B cell (primary cell): ENCODE data around the gene YIF1A. TPM values are rescaled to one million over a fixed set of nuclear protein-coding genes. Genes with fewer than 3 reads are reported as not detected.

ENCODE experiments used
- ATAC-seq: fragments of 200-7000 bp; cut with Tn5 transposase; one replicate; pipeline ENCODE4 v1.10.0; 2021; ENCODE audit warnings: low read depth, mild to moderate bottlenecking, moderate number of reproducible peaks, moderate library complexity
- CTCF ChIA-PET: fragments of 350-600 bp; sonication (Branson Sonifier 250); formaldehyde crosslinking; loops from one replicate; lab custom pipeline; 2021; ENCODE audit warnings: antibody characterized with exemption, inconsistent platforms; lab: Charles Lee
- POLR2A ChIA-PET: fragments of 350-600 bp; sonication (Branson Sonifier 250); formaldehyde crosslinking; loops from one replicate; lab custom pipeline; 2021; ENCODE audit warnings: antibody characterized with exemption; lab: Charles Lee
- DNase-seq: peaks from one replicate; pipeline ENCODE4 v3.0.0; 2013
- H2AFZ ChIP-seq: 2 replicates; pipeline ENCODE4 v1.6.1; 2012; ENCODE audit warnings: mild to moderate bottlenecking, low read depth, low read length; ENCODE audit not compliant: insufficient read depth, poor library complexity, severe bottlenecking
- H3K27ac ChIP-seq, 2 donors: 1 replicate in 1 of 2; 2 replicates in 1 of 2; pipeline ENCODE4 v1.5.1; 2012 to 2013; ENCODE audit warnings: low read length in 2 of 2, mild to moderate bottlenecking in 2 of 2, moderate library complexity in 1 of 2
- H3K27me3 ChIP-seq, 4 experiments: fragments of 200-600 bp in 1 of 4; sonication (generic) in 1 of 4; replicated peaks in 1 of 4; 1 replicate in 2 of 4; 2 replicates in 2 of 4; pipeline versions ENCODE4 v1.6.1 to v1.7.0; 2013 to 2016; ENCODE audit warnings: low read length in 3 of 4, mild to moderate bottlenecking in 2 of 4, mixed read lengths in 1 of 4, moderate library complexity in 1 of 4; ENCODE audit not compliant: insufficient read depth in 4 of 4, control insufficient read depth in 3 of 4; ENCODE audit errors: control extremely low read depth in 1 of 4
- H3K36me3 ChIP-seq, 2 experiments: replicated peaks in 1 of 2; 1 replicate in 1 of 2; 2 replicates in 1 of 2; pipeline versions ENCODE4 v1.6.1 to v1.7.1; 2013; ENCODE audit warnings: low read length in 1 of 2; ENCODE audit not compliant: insufficient read depth in 2 of 2, control insufficient read depth in 1 of 2; ENCODE audit errors: control extremely low read depth in 1 of 2, extremely low read depth in 1 of 2
- H3K4me1 ChIP-seq, 2 donors: fragments of 200-600 bp in 1 of 2; sonication (generic) in 1 of 2; 1 replicate in 1 of 2; 2 replicates in 1 of 2; pipeline versions ENCODE4 v1.5.1 to v1.6.1; 2013 to 2017; ENCODE audit warnings: low read length in 2 of 2; ENCODE audit not compliant: control insufficient read depth in 2 of 2, insufficient read depth in 2 of 2
- H3K4me2 ChIP-seq: replicated peaks from 2 replicates; pipeline ENCODE3; 2012; ENCODE audit warnings: mild to moderate bottlenecking, low read depth, low read length; ENCODE audit not compliant: poor library complexity, severe bottlenecking
- H3K4me3 ChIP-seq, 5 experiments: fragments of 200-600 bp in 1 of 5; sonication (generic) in 1 of 5; 1 replicate in 3 of 5; 2 replicates in 2 of 5; pipeline versions ENCODE4 v1.5.1 to v1.7.0; 2011 to 2016; ENCODE audit warnings: low read length in 4 of 5, mild to moderate bottlenecking in 4 of 5, low read depth in 2 of 5, control low read depth in 1 of 5, moderate library complexity in 1 of 5; ENCODE audit not compliant: insufficient read depth in 1 of 5; ENCODE audit errors: control extremely low read depth in 1 of 5, extremely low read depth in 1 of 5
- H3K79me2 ChIP-seq: fragments of 200-600 bp; sonication (generic); one replicate; pipeline ENCODE4 v1.6.0; 2016; ENCODE audit warnings: low read length; ENCODE audit not compliant: control insufficient read depth, insufficient read depth
- H3K9ac ChIP-seq: fragments of 200-600 bp; sonication (generic); 2 replicates; pipeline ENCODE4 v1.6.1; 2017; ENCODE audit warnings: mild to moderate bottlenecking, low read length, moderate library complexity
- H3K9me3 ChIP-seq, 3 donors: one replicate each; pipeline versions ENCODE4 v1.6.1 to v1.7.1; 2013; ENCODE audit warnings: low read length in 2 of 3; ENCODE audit not compliant: control insufficient read depth in 2 of 3, insufficient read depth in 1 of 3; ENCODE audit errors: control extremely low read depth in 1 of 3
- H4K20me1 ChIP-seq: 2 replicates; pipeline ENCODE4 v1.6.0; 2012; ENCODE audit warnings: mild to moderate bottlenecking, low read length; ENCODE audit not compliant: insufficient read depth, control insufficient read depth, poor library complexity, severe bottlenecking
- H3K27ac Mint-ChIP-seq: one replicate; pipeline ENCODE4 v1.8.0; 2021; ENCODE audit warnings: mixed read lengths
- H3K27me3 Mint-ChIP-seq: one replicate; pipeline ENCODE4 v1.8.0; 2021; ENCODE audit warnings: mixed read lengths
- H3K4me1 Mint-ChIP-seq: one replicate; pipeline ENCODE4 v1.8.0; 2021; ENCODE audit warnings: mixed read lengths
- H3K4me3 Mint-ChIP-seq: one replicate; pipeline ENCODE4 v1.8.0; 2021; ENCODE audit warnings: mixed read lengths
- H3K9me3 Mint-ChIP-seq: one replicate; pipeline ENCODE4 v1.8.0; 2022; ENCODE audit warnings: mixed read lengths; ENCODE audit not compliant: insufficient read depth
- CTCF ChIP-seq: fragments of 200-600 bp; IDR thresholded peaks from one replicate; pipeline ENCODE4 v1.8.0; 2022; ENCODE audit warnings: antibody characterized with exemption, mild to moderate bottlenecking
- EZH2 ChIP-seq: IDR thresholded peaks from 2 replicates; pipeline ENCODE4 v1.6.1; 2012; ENCODE audit warnings: borderline replicate concordance, low read depth, mild to moderate bottlenecking, moderate library complexity, low read length; ENCODE audit not compliant: insufficient read depth, poor library complexity, severe bottlenecking
- WGBS: methylation state at CpG from one replicate; pipeline ENCODE4 v1.1.5; 2013; ENCODE audit warnings: missing lambda C conversion rate; ENCODE audit not compliant: insufficient coverage; 5-methylcytosine and 5-hydroxymethylcytosine counted together
- intact Hi-C: fragments of 100-400 bp; cut with micrococcal nuclease; formaldehyde crosslinking; loops from one replicate; pipeline ENCODE4 v1.10.0; 2022
- polyA plus RNA-seq: library from polyadenylated mRNA; depleted of rRNA; stranded (reverse); fragments of >200 nt; gene quantifications from 2 replicates; pipeline ENCODE4 v1.2.3, GENCODE V29; 2012
- total RNA-seq, 2 donors: library from RNA; stranded (reverse); fragments of 120-200 nt in 1 of 2; gene quantifications; 1 replicate in 1 of 2; 2 replicates in 1 of 2; pipeline versions ENCODE4 v1.2.3 to v1.2.4, GENCODE V29; 2013 to 2022

The YIF1A gene
- total and polyA plus RNA-seq, 2 donors (not counting 1 experiment from before 2014, with no cell fraction given) = 43.9 to 95.0 TPM

DNA sequence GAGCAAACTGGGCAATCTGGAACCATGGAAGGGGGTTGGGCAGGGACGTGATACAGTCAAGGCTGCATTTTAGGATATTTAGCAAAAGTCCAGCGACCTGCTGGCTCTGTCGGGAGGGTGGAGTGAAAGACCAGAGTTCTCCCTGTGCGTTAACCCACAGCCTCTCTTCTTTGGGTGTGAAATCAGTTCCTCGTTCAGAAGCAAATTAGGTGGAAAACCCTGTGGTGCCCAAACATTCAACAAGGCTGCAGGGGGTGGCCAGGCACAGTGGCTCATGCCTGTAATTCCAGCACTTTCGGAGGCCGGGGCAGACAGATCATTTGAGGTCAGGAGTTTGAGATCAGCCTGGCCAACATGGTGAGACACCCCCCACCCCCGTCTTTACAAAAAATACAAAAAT, 8.7 kb upstream of the YIF1A start:
- no peaks in the 10 kb centered on the region for H3K36me3 ChIP-seq
- H3K9ac ChIP-seq = no peak overlapping the region
- peaks cover 0 to 13% (median 6%) of the 10 kb centered on the region in 4 experiments for H3K27me3 ChIP-seq
- H3K27ac ChIP-seq = no peak overlapping the region
- ChIA-PET CTCF (interaction anchor here (1.1 kb wide), 1 partner anchor 14 kb away, joined by 8 read pairs; no protein-coding TSS in a partner anchor), POLR2A (no interaction called here)
- H3K4me2 ChIP-seq = no peak overlapping the region
- H3K4me1 ChIP-seq = peaks cover 2 to 3% of the 10 kb centered on the region in 2 donors
- 81% methylated on average over 7 of the region's 8 CpGs for WGBS
- TF ChIP-seq EZH2 = no peak
- H3K79me2 ChIP-seq = no peaks in the 10 kb centered on the region
- Mint-ChIP-seq H3K4me1 (peaks cover 4% of the 10 kb centered on the region), H3K9me3 (no peaks in the 10 kb centered on the region), H3K27me3 (peaks cover 19% of the 10 kb centered on the region), H3K27ac (no peak overlapping the region), H3K4me3 (no peak overlapping the region)
- no peak overlapping the region for H3K4me3 ChIP-seq
- intact Hi-C loops = no loop called here
- ATAC-seq = no peak
- H2AFZ ChIP-seq = no peak overlapping the region
- DNase-seq = no peak
- H4K20me1 ChIP-seq = no peaks in the 10 kb centered on the region
- peaks cover 0 to under 1% (median 0%) of the 10 kb centered on the region in 3 donors for H3K9me3 ChIP-seq

GRCh38 chr11:66294626-66295620, 6.0 kb upstream of the YIF1A start:
- no peak overlapping the region for H3K4me3 ChIP-seq
- H3K4me1 Mint-ChIP-seq = peaks cover 15% of the 10 kb centered on the region
- no peak overlapping the region for H3K4me2 ChIP-seq
- no peak overlapping the region for H3K9ac ChIP-seq
- TF ChIP-seq CTCF (no peak), EZH2 (no peak)
- CTCF ChIA-PET = interaction anchor here (0.6 to 2.1 kb wide), 2 partner anchors 17 to 831 kb away, joined by 3 to 8 read pairs; no protein-coding TSS in a partner anchor
- WGBS = 83% methylated on average over 119 of the region's 123 CpGs
- H3K9me3 Mint-ChIP-seq = no peaks in the 10 kb centered on the region
- no peaks in the 10 kb centered on the region for H3K36me3 ChIP-seq
- POLR2A ChIA-PET = no interaction called here
- peaks cover 18% of the 10 kb centered on the region for H3K27me3 Mint-ChIP-seq
- H3K9me3 ChIP-seq = peaks cover 0 to 4% (median 0%) of the 10 kb centered on the region in 3 donors
- H4K20me1 ChIP-seq = no peaks in the 10 kb centered on the region
- H3K27ac Mint-ChIP-seq = no peak overlapping the region
- no peak overlapping the region for H2AFZ ChIP-seq
- peak; percentile 26 for DNase-seq
- H3K4me1 ChIP-seq = peaks cover 18 to 21% of the 10 kb centered on the region in 2 donors
- H3K27ac ChIP-seq = no peak overlapping the region
- H3K79me2 ChIP-seq = no peaks in the 10 kb centered on the region
- H3K27me3 ChIP-seq = peaks cover 2 to 33% (median 15%) of the 10 kb centered on the region in 4 experiments
- no peak for ATAC-seq
- intact Hi-C loops = no loop called here
- H3K4me3 Mint-ChIP-seq = no peak overlapping the region
